ENCODE data around the gene CYTH3.
"Not testable (repeated sequence)": the region's sequence is repeated elsewhere in the genome, so short reads cannot be mapped to it uniquely, and the experiment has no call there.

Gene CYTH3

DNA sequence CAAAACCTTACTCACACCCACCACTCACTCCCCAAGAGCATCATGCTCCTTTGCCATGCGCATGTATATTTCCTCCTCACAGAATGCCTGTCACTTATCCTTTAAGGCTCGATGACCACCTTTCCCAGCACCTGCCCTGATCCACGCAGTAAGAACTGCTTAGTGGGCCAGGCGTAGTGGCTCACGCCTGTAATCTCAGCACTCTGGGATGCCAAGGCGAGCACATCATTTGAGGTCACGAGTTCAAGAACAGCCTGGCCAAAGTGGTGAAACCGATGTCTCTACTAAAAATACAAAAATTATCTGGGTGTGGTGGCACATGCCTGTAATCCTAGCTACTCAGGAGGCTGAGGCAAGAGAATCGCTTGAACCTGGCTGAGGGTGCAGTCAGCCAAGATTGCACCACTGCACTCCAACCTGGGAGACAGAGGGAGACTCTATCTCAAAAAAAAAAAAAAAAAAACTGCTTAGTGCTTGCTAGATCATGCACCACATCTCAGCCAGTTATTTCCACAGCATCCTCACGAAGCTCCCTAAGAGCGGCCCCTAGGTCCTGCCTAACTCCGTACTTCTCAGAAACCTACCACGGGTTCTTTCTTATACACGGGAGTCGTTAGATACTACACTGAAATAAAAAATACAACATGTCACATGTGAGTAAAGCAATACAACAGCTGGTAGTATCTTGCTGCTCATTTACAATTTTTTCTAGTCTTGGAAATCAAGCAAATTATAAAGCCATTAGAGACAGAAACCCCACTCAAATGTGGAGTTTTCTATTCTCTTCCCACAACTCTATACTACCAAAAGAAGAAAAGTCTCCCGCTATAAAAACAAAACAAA is 37.2 kb downstream of the CYTH3 start:
- no peak overlapping the region for H3K4me3 ChIP-seq (ENCODE audit: control insufficient read depth, low read depth, low read length)
- TF ChIP-seq, protein P1, sequence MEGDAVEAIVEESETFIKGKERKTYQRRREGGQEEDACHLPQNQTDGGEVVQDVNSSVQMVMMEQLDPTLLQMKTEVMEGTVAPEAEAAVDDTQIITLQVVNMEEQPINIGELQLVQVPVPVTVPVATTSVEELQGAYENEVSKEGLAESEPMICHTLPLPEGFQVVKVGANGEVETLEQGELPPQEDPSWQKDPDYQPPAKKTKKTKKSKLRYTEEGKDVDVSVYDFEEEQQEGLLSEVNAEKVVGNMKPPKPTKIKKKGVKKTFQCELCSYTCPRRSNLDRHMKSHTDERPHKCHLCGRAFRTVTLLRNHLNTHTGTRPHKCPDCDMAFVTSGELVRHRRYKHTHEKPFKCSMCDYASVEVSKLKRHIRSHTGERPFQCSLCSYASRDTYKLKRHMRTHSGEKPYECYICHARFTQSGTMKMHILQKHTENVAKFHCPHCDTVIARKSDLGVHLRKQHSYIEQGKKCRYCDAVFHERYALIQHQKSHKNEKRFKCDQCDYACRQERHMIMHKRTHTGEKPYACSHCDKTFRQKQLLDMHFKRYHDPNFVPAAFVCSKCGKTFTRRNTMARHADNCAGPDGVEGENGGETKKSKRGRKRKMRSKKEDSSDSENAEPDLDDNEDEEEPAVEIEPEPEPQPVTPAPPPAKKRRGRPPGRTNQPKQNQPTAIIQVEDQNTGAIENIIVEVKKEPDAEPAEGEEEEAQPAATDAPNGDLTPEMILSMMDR (IDR thresholded peaks at IDR 0.05; ENCODE audit: control insufficient read depth, insufficient read depth, low read depth, low read length, missing control alignments) = no peak
- DNase-seq (ENCODE audit: low read depth) = no peak

DNA sequence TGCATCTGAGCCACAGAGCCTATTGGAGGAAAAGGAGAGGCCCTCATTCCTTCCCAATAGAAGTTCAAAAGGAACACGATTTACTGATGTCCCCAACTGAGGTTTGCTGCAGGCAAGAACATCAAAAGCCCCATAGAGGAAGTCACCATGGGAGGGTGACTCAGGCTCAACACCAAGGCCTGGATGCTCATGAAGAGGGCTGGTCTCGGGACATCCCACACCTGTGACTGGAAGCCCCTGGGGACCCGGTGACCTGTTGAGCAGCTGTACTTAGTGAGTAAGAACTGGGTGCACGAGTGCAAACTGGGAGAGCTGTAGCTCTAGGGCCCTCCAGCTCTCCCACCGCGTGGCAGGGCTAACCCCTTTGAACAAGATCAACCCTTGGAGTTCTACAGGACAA is 38.0 kb downstream of the CYTH3 start:
- no peak for DNase-seq (ENCODE audit: low read depth)
- no peak overlapping the region for H3K4me3 ChIP-seq (ENCODE audit: control insufficient read depth, low read depth, low read length)
- TF ChIP-seq, protein P1 (IDR thresholded peaks at IDR 0.05; ENCODE audit: control insufficient read depth, insufficient read depth, low read depth, low read length, missing control alignments) = no peak

DNA sequence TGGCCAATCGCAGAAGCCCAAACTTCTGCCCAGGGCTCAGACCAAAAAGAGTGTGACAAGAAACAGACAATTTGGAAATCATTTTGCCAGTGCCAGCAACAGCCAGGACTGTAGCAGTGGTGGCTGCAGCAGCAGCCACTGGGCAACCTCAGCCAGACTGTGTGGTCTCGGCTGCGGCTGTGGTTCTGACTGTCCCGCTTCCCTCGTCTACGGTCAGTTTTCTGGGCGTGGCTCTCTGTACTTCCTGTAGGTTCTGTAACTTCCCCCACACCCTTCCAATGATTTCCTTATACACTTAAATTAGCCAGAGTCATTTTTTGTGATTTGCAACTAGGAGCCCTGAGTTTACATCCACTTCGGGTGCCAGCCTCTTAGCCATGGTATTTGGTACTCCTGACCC is 39.9 kb downstream of the CYTH3 start:
- no peak overlapping the region for H3K4me3 ChIP-seq (ENCODE audit: control insufficient read depth, low read depth, low read length)
- no peak for DNase-seq (ENCODE audit: low read depth)
- TF ChIP-seq, protein P1 (IDR thresholded peaks at IDR 0.05; ENCODE audit: control insufficient read depth, insufficient read depth, low read depth, low read length, missing control alignments) = no peak

DNA sequence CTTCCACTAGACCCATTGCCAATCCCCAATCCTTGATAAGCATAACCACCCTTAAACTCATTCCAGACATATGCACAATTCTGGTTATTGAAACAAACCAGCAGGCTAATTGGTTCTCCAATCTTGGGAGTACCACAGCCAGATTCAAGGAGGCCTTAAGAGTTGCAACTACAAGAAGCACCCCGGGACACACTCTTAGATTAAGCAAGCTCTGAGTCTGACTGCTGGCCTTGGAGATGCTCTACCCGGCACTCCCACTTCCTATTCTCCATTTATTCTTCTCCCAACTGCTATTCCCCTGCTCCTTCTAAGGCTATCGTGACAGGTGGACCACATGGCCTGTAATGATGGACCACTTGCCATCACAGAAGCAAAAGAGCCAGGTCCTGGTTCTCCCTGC is 40.3 kb downstream of the CYTH3 start:
- no peak for DNase-seq (ENCODE audit: low read depth)
- no peak overlapping the region for H3K4me3 ChIP-seq (ENCODE audit: control insufficient read depth, low read depth, low read length)
- TF ChIP-seq, protein P1 (IDR thresholded peaks at IDR 0.05; ENCODE audit: control insufficient read depth, insufficient read depth, low read depth, low read length, missing control alignments) = no peak

DNA sequence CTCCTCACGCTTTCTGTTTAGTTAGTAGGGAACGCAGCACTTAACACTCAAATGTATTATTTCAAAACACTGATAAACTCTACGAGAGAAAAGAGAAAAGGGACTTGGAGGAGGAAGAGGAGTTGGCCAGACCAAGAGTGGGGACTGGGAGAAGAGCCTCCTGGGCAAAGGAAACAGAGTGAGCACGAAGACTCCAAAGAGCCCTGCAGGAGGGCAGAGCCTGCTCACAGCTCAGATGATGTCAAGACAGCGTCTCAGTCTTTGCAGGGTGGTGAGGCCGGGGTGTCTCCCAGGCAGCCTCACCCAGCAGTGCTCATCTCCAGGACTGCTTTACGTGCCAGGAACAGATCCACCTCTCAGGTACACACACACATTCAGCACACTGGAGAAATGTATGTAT is 41.2 kb downstream of the CYTH3 start:
- no peak for DNase-seq (ENCODE audit: low read depth)
- H3K4me3 ChIP-seq (ENCODE audit: control insufficient read depth, low read depth, low read length) = no peak overlapping the region
- TF ChIP-seq, protein P1 (IDR thresholded peaks at IDR 0.05; ENCODE audit: control insufficient read depth, insufficient read depth, low read depth, low read length, missing control alignments) = no peak

DNA sequence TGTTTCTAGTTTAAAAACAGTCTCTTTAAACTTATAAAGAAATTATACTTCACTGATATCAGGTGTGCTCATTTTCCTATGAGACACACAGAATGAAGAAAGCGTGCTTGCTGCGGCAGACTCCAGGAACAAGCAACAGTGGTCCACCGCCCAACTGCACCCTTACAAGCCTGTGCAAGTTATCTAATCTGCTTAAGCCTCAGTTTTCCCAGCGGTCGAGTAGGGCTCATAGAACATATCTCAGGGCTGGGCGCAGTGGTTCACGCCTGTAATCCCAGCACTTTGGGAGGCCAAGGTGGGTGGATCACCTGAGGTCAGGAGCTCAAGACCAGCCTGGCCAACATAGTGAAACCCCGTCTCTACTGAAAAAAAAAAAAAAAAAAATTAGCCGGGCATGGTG is 43.1 kb downstream of the CYTH3 start:
- not testable (repeated sequence) for H3K4me3 ChIP-seq (ENCODE audit: control insufficient read depth, low read depth, low read length); DNase-seq (ENCODE audit: low read depth)

DNA sequence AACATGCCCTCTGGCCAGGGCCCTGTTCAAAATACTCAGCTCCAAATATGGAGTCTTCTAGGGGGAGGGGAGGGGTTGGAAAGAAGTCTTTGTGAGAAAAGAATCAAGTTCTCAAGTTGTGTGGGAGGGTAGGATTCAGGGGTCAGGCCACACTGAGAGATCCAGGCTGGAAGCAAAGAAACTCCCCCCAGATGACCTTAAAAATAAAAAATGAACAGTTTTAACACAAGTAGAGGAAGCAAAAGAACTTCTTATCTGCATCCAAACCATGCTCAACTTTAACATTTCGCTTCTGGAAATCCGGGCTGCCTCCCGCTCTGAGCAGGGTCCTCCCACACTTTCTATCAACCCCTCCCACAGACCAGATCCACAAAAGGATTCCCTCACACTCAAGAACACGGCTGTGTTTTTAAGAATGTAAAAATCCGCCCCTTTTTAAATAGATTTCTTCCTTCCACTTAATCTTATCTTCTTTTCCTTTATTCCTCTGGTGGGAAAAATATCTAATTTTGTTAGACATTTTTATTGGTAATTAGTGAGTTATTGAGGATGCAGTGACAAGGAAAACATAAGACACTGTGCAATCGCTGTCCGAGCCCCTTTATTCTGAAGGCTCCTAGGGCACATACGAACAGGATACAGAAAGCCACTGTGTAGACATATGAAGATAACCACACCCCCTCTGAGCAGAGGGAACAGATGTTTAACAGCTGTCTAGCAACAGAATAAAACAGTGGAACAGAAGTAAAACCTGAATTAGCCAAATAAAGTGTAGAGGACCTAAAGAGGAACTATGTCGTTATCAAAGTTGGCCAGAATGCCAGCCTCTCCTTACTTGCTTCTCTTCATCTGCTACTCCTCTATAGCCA is 43.8 kb downstream of the CYTH3 start:
- H3K4me3 ChIP-seq (ENCODE audit: control insufficient read depth, low read depth, low read length) = no peak overlapping the region
- TF ChIP-seq, protein P1 (IDR thresholded peaks at IDR 0.05; ENCODE audit: control insufficient read depth, insufficient read depth, low read depth, low read length, missing control alignments) = no peak
- no peak for DNase-seq (ENCODE audit: low read depth)
